GM19438 (cell line): ENCODE results near the gene SH3PXD2A.

ENCODE experiments used
- ATAC-seq: cut with Tn5 transposase; IDR thresholded peaks from one replicate; pipeline ENCODE4 v1.9.1; 2021; ENCODE audit warnings: low read depth; ENCODE audit not compliant: unreplicated experiment

The SH3PXD2A gene

DNA sequence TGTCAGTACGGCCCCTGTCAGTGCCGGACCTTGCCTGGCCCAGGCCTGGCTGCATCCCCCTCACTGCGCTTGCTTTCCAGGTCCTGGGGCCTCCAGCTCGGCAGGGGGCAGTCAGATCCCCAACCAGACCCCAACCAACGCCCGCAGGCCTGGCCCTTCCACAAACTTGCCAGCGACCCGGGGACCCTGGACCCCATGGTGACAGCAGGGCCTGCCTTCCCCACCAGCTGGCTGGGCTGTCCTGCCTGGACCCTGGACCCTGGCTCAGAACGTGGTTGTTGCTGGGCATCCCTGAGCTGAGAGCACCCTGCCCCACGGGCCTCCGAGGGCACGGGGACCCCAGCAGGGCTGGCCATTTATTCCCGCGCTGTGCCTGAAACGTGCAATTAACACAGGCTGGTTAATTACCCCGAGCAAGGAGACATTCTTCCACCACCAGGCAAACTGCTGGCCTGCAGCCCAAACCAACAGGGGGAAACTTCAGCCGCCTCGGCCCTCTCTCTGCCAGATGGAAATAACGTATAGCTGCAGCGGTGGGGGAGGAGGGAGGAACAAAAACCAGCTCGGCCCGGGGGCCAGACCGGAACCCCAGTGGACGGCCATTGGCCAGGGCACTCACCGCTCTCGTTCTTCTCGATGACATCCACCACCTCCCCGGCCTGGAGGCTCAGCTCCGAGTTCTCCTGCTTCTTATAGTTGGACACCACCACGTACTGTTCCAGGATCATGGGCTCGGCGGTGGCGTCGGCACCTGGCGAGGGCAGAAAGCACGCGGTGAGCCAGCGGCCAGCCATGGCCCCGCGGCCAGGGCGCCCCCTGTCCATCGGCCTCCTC is 194.8 kb downstream of the SH3PXD2A start:
- peak; percentile 37 for ATAC-seq

DNA sequence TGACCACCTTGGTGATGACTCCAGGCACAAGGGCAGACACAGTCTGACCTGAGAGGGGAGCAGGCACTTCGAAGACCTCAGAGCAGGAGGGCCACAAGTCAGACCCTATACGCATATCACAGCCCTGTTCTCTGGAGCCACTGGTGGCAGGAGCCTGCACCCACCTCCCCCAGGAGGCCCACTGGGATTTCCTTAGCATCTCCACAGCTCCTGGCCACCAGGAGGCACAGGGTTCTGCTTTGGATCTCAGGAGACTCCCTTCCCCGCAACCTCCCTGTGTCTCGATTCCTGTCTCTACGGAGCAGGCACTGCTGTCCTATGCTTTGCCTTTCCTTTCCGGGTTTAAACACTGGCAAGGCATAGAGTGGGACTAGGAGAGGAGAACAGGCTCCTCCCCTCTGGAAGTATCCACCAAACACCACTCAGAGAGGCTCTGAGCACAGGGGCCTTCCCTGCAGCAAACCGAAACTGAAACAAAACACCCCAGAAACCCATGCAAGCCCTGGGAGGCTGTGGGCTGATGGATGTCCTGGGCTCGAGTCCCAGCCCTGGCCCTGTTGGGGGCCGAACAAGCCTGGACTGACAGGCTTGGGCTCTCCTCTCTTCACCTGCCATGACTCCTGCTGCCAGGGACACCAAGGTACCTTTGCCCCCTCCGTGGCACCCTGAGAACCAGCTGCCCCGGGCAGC is 195.6 kb downstream of the SH3PXD2A start:
- peak; percentile 72 for ATAC-seq

DNA sequence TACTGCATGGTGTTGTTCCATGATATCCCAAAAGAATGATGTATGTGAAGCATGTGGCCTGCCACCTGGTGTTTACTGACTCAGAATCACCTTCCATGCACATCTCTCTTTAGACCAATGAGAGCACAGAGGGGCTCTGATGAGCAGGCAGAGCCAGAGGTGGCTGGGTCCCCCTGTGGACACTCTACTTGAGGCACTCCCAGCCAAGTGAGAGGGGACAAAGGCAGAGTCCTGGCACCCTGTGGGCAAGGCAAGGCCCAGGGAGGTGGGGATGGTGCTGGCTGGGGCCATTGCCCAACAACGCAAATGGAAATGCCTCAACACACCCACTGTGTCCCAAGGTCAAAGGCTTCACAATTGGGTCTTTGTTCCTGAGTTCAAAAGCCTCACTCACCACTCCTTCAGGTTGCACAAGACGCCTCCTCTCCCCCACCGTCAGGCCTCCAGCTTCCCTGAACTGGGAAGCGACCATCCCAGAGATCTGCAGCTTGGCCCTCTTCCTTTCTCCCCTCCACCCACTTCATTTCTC is 197.3 kb downstream of the SH3PXD2A start:
- ATAC-seq: no peak

DNA sequence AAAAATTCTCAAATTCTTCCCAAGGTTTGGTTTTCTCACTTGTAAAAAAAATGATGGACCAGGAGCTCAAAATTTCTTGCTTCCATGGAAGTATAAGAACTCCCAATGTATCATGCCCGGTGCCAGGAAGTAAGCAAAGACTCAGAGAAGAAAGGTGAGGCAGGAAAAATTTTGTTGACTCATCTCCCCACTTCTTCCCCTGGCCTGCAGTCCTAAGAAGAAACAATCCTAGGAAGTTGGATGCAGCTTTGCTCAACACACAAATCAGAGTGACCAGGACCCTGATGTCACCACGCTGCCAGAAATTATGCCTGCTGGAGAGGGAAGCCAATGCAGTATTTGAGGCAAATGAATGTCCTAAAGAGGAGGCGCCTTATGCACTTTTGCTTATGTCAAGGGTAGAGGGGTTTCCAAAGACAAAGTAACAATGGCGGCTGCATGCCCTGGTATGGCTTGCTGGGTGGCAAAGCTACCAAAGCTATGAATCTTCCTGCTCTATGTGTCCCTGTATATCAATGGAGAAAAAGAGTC is 198.2 kb downstream of the SH3PXD2A start:
- ATAC-seq: no peak

DNA sequence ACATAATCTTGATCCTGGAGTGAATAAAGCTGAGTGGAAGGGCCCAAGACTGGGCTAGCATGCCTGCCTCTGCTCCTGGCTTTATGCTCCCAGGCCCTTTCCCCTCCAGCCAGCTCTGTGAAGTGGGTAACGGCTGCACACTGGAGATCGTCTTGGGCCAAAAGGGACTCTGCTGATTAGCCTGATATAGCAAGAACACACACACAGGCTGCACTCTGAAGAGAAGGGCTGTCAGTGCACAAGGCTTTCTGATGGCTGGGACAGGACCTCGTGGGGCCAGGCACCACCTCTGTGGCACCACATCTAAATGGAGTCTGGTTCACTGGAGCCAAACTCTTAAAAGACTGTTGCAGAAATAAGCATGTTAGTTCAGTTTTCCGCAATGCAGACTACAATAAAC is 200.5 kb downstream of the SH3PXD2A start:
- ATAC-seq: no peak

DNA sequence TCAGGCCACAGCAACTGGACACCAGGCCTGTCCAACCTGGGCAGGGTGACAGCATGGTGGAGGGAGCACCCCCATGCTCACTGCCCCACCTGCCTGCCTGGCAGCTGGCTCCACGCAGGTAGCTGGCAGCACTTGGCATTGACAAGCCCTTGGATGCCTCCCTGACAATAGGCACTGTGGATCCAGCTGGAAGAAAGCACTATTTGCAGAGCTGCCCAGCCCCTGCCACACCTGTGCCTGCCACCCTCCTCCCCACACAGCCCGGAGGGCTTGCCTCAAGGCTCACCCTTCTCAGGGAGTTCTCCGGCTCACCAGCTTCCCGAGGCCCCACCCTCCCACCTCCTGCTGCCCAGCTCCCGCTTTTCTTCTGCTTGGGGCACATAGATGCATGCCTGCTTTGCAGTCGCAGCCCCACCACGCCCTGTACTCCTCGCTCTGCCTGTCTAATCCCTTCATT is 201.8 kb downstream of the SH3PXD2A start:
- no peak for ATAC-seq

DNA sequence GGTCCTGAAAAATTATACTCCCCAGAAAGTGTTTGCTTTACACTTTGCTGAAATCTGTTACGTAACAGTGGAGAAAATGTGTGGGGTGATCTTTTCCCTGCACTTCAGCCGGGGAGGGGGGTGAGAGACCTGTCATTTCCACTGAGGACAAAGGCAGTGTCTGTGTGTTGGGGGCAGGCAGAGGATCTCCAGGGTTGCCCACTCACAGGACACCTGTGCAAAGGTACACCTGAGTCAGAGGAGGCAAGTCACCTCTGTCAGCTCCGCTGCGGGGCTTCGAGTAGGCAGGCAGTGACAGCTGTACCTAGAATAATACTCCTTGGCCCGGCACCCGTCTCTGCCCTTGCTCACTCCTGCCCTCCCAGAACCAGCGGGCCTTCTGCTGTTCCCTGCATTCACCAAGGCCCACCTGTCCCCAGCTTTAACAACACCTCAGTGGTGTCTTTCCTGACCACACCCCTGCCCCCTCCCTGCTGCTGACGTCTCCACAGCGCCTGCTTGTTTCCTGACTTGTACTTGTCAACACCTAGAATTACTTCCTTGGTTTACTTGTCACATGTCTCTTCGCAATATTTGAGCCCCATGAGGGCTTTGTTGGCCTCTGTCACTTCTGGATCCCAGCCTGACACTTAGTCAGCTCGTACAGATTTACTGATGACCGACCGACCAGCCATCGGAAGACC is 202.6 kb downstream of the SH3PXD2A start:
- ATAC-seq: no peak

DNA sequence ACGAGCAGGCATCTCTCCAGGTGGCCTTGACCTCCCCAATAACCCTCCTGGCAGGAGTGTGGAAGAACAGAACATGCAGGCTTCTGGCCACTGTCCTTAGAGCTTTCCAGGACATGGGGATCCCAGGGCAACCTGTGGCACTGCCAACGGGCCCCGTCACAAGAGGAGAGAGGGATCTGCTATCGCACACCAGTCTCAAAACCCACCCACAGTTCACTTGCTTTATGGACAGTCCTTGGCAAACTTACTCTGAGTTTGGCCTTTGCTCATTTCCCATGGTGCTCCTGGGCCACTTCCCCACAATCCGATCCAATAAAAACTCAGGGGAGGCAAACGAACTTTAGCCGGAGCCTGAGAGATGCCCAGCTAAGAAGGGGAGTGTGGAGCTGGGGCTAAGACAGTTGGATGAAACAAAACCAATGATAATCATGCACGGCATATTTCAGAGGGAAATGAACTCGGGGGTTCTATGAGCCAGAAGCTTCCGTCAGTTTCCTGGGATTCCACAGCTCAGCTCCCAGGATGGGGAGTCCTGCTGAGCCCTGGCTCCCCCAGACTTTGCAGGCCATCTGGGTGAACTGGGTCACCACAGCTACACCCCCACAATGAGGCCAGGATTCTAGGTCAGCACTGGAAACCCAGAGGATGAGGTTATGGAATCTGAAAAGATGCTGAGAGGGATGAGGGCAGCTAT is 203.4 kb downstream of the SH3PXD2A start:
- no peak for ATAC-seq

DNA sequence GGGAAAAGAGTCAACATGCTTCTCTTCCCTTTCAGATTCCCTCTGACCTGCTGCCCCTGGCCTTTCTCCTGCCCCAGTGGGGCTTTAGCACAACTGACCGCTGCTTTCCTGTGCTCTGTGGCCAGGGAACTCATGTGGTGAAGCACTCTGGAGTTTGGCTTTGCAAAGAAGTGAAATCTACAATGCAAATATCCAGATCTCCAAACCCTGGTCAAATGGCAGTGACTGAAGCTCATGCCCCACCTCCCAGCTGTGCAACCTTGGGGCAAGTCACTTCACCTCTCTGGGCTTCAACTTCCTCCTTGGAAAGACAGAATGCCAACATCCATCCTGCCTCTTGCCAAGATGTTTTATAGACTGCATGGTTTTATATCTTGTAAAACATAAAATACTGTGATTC is 204.0 kb downstream of the SH3PXD2A start:
- ATAC-seq: no peak

DNA sequence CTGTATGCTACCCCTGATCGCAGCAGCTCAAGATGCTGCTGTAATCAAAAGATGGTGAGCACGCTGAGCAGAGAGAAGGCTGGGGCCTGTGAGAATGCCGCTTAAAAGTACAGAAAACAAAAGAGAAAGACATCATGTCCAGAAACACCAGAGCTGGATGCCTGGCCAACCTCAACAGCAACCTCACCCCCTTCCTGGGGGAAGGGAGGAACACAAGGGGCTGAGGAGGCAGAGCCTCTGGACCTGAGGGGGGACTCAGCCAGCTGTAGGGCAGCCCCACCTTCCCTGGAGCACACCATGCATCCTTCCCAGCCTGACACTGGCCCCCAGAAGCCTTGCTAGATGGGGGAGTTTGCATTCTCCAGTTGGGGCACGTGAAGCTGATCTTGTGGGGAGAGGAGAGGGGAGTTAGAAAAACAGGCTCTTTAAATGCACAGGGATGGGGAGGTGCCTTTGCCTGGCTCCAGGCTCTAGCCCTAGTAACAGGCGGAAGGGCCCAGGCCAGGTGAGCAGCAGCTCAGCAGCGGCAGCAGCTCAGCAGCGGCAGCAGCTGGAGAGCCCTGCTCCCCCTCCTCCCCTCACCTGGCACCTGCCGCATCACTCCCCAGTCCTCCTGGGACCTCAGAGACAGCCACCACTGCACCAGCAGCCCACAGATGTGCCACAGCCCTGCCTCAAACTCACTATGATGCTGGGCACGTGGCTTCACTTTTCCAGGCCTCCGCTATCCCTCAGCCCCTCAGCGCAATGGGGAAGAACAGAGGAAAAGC is 205.5 kb downstream of the SH3PXD2A start:
- ATAC-seq: no peak

DNA sequence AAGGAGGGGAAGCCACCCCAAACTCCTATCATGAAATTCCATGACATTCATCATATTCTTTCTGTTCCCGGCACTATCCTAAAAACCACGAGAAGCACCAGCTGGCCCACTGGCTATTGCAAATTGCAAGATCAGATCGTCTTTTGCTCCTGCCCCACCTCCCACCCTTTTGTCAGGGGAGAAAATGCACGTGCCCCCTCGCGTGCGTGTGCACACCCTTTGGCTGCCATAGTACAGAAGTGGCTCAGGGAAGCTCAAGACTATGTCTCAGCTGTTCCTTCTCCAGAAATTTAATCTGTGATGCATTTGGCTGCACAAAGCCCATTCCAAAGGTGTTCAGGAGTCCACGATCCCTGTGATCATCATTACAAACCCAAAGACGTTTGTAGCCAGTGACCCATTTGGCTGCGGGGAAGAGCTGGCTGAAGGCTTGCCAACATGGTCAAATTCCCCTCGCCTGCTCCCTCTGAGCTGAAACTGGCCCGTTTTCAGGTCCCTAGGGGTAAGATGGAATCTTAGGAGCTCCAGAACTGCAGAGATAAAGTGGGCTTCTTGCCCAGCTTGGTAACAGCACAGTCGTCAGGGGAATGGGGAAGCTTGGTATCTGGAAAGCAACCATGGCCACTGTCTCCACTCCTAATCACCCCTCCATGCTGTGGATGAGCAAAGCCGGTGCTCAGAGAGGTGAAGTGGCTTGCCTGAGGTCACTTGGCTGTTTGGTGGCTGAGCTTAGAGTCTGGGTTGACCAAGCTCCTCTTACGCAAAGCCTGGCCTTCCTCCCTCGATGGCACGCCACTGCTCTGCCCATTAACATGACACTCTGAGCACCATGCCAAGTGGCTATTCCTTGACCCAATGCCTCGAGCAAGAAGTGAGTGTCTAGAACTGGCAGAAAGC is 206.5 kb downstream of the SH3PXD2A start:
- no peak for ATAC-seq

DNA sequence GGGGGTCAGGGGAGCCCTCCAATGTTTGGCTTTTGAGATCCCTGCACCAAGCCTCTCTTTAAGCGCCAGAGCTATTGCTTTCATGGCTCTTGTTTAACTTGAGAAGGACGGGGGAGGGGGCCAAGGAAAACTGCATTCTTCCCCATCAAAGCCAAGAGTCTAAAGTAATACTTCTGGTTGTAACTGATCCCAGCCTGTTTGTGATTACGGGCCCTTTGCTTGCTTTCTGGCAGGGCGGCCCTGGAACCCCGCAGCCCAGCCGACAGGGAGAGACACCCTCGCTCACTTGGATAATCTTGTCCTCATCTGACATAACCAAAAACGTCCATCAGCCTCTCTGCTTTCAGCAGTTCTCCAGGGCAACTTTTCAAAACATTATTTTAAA is 207.1 kb downstream of the SH3PXD2A start:
- ATAC-seq: no peak

DNA sequence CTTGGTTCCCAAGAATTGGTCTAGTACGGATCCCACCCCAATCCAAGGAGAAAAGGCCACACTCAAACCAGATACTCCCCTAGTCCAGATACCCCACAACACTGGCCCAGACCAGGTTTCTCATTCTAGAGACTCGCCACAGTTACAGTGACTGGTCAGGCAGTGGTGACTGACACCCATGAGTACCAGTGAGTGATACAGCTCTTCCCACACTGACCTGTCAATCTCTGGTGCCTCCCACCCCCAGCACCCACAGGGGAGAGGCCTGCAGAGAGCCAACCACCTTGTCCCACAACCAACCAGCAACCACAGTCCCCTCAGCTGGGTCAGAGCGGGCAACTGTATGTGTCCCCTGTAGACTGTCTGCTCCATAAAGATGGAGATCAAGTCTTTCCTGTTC is 209.1 kb downstream of the SH3PXD2A start:
- no peak for ATAC-seq

DNA sequence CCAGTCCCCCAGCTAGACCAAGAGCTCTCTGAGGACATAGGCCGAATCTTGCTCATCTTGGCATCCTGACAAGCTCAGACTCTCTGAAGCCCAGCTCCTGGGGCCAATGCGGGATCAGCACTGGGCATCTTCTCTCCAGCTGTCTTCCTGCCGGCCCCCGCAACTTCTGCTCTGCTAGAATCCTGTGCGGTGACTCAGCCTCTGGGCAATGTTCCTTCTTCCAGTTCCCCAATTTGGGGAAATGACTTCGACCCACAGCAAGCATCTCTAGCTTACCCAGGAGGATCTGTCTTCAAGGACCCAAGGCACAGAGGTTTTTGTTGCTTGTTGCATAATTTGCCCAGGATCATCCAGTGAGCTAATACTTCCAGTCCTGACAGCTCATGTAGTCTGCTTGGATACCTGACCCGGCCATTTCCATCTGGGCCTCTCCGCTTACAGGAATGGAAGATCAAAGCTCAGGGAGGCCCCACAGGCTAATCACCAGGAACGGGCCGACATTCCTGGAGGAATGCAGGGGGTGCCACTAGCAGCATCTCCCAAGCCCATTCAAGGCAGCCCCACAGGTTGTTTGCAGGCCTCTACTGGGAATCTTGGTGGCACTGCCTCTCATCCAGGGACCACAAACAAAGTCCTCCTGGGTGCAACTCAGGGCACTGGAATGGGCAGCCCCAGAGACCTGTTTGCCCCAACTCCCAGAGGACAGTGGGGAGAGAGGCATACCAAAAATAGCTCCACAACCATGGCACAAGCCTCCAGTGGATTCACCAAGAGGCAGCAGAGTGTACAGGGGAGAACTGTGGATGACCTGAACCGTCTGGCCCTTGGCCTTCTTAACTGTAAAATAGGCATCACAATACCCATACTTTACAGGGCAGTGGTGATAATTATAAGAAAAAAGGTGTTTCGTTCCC is 210.0 kb downstream of the SH3PXD2A start:
- no peak for ATAC-seq

DNA sequence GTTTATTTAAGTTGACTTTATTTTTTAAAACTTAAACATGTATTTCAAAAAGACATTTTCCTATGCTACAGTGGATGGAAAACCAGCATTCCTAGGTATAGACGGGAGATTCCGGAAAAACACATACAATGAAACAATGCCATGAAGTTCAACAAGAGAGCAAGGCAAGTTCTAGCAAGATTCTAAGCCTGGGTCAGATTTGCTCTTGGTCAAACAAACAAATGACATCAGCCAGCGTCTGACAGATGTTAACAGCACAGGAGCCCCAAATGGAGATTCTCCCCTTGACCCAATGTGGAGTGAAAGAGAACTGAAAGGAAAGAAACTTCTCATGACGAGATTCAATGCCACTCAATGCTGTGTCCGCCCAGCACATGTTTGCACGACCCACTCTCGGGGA is 212.0 kb downstream of the SH3PXD2A start:
- no peak for ATAC-seq

DNA sequence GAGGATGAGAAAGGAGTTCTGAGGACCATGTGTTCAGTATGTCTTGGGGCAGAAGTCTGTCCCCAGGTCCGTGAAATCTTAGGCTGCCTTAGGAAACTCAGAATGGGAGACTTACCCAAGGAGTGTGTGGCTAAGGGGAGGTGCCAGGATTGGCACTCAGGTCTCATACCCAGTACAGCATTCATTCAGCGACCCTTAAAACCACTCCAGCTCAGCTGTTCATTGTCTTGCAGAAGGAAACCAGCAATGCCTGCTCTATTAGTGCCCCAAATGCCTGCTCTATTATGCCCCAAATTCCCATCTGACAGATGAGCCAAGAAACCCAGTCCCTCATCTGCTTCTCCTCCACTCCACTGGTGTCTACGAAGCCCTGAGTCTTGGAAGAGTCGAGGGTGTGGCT is 214.1 kb downstream of the SH3PXD2A start:
- no peak for ATAC-seq

DNA sequence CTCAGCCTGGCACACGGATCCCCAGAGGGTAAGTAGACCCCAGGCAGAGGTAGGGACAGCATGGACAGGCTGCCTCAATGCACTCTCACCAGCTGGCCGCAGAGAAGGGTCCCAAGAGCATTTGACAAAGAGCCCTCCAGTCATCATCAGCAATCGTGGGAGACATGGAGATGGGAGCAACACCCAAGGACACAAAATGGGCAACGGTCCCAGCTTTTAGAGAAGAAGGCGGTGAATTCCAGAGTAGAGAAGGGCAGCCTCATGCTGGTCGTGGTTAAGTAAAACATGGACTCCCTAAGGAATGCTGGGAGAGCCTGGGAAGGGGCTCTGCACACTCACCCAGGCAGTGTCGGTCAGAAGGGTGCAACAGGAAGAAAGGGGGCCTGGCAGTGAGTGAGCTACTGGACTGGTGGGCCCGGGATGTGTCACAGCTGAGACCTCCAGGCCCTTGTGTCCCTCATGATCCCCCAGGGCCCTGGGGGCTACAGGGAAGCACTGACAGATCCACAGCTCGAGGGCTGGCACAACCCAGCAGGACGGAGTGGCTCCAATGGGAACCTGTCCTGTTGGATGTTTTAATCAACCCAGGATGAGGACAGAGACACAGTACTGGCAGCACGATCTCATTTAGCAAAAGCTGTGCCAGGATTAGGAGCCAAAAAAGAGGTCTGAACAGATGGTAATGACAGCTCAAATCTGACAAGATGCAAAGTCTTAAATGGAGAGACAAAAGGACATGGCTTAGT is 214.8 kb downstream of the SH3PXD2A start:
- ATAC-seq: no peak
